SU-DHL-6 (cell line): Measurements from ENCODE around the gene PNPLA3.

ENCODE experiments used
- H2AFZ ChIP-seq: fragments of 200-600 bp; sonication (generic); 2 replicates; pipeline ENCODE4 v1.6.1; 2014; ENCODE audit warnings: low read depth, mild to moderate bottlenecking, moderate library complexity, mixed read lengths, antibody characterized with exemption, low read length; ENCODE audit not compliant: severe bottlenecking
- H3F3A ChIP-seq: fragments of 200-600 bp; shearing (Covaris generic); 2 replicates; pipeline ENCODE4 v1.6.0; 2016; ENCODE audit warnings: antibody characterized with exemption, mild to moderate bottlenecking; ENCODE audit not compliant: insufficient read depth
- H3K27ac ChIP-seq: fragments of 200-600 bp; sonication (generic); 2 replicates; pipeline ENCODE4 v1.5.1; 2016; ENCODE audit warnings: low read depth, mild to moderate bottlenecking, low read length, moderate library complexity, mixed read lengths
- H3K27me3 ChIP-seq: fragments of 200-600 bp; sonication (generic), shearing (Covaris generic); 2 replicates; pipeline ENCODE4 v1.6.0; 2014; ENCODE audit warnings: mild to moderate bottlenecking, low read length
- H3K36me3 ChIP-seq: fragments of 200-600 bp; sonication (generic); 2 replicates; pipeline ENCODE4 v1.6.1; 2014; ENCODE audit warnings: mild to moderate bottlenecking, low read length, mixed read lengths
- H3K4me2 ChIP-seq: fragments of 300-600, 200-600 bp; shearing (Covaris generic), sonication (generic); 2 replicates; pipeline ENCODE4 v1.6.0; 2014; ENCODE audit warnings: low read length, low read depth, mild to moderate bottlenecking; ENCODE audit not compliant: poor library complexity, severe bottlenecking
- H3K4me3 ChIP-seq: fragments of 200-600 bp; sonication (generic); 2 replicates; pipeline ENCODE4 v1.5.1; 2014; ENCODE audit warnings: antibody characterized with exemption, low read length, mild to moderate bottlenecking, mixed read lengths; ENCODE audit not compliant: insufficient read depth, poor library complexity, severe bottlenecking
- H3K79me2 ChIP-seq: fragments of 200-600 bp; sonication (generic); 2 replicates; pipeline ENCODE4 v1.6.1; 2014; ENCODE audit warnings: mild to moderate bottlenecking, low read length, moderate library complexity; ENCODE audit not compliant: insufficient read depth
- H3K9ac ChIP-seq: fragments of 200-600 bp; sonication (generic); 2 replicates; pipeline ENCODE4 v1.7.0; 2014; ENCODE audit warnings: mild to moderate bottlenecking, low read length
- H3K9me2 ChIP-seq: fragments of 200-600 bp; sonication (generic); replicated peaks from 2 replicates; pipeline ENCODE4 v1.6.1; 2014; ENCODE audit warnings: low read length; ENCODE audit not compliant: insufficient read depth
- H3K9me3 ChIP-seq: fragments of 200-600 bp; sonication (generic); 2 replicates; pipeline ENCODE4 v1.6.1; 2014; ENCODE audit warnings: low read length, mixed read lengths; ENCODE audit not compliant: insufficient read depth
- H4K20me1 ChIP-seq: fragments of 200-600 bp; sonication (generic); 2 replicates; pipeline ENCODE4 v1.6.1; 2014; ENCODE audit warnings: low read depth, mild to moderate bottlenecking, antibody characterized with exemption, low read length, moderate library complexity, mixed read lengths
- EZH2phosphoT487 ChIP-seq: fragments of 200-600 bp; sonication (generic), shearing (Covaris generic); conservative IDR thresholded peaks from 2 replicates; pipeline ENCODE4 v1.6.1; 2018; ENCODE audit warnings: mild to moderate bottlenecking, antibody characterized with exemption, low read length, moderate library complexity, mixed read lengths
- TF ChIP-seq, protein P1 (sequence below): fragments of 200-600 bp; sonication (generic); IDR thresholded peaks from one replicate; pipeline ENCODE4 v1.5.1; 2017; ENCODE audit warnings: antibody characterized with exemption, mild to moderate bottlenecking, low read length, moderate library complexity; ENCODE audit not compliant: insufficient read depth, poor library complexity, severe bottlenecking

Gene PNPLA3

DNA sequence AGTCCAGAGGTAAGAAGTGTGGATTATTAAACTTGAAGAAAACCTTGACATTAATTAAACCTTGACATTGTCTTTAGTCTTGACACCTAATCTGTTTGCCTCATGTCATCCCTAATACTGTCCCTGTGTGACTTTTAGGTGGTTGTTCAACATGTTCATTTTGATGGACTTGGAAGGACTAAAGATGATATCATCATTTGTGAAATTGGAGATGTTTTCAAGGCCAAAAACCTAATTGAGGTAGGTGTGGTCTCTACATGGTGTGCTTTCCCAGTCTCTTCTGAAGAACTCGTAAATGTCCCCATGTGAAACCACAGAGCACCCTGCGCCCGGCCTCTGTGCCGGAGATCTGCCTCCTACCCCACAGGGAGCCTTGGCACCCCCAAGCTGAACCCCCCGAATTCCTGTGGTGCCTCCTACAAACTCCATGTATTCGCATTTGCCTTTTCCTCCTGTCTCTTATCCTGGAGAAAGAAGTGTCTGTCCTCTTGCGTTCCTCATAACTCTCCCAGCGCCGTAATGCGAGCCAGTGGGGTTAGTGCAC is 40.8 kb downstream of the PNPLA3 start:
- Histone ChIP-seq H3F3A (no peaks in the 10 kb centered on the region), H3K9me3 (no peaks in the 10 kb centered on the region), H3K79me2 (peaks cover 31% of the 10 kb centered on the region), H3K27ac (no peak overlapping the region), H3K9me2 (no peaks in the 10 kb centered on the region), H4K20me1 (peaks cover 8% of the 10 kb centered on the region; the same call in 1 of the 2 replicates), H3K36me3 (peaks cover 14% of the 10 kb centered on the region; the same call in 1 of the 2 replicates), H3K27me3 (no peaks in the 10 kb centered on the region), H3K4me2 (no peak overlapping the region), H3K9ac (no peak overlapping the region), H2AFZ (no peak overlapping the region), H3K4me3 (no peak overlapping the region)
- TF ChIP-seq, protein P1, sequence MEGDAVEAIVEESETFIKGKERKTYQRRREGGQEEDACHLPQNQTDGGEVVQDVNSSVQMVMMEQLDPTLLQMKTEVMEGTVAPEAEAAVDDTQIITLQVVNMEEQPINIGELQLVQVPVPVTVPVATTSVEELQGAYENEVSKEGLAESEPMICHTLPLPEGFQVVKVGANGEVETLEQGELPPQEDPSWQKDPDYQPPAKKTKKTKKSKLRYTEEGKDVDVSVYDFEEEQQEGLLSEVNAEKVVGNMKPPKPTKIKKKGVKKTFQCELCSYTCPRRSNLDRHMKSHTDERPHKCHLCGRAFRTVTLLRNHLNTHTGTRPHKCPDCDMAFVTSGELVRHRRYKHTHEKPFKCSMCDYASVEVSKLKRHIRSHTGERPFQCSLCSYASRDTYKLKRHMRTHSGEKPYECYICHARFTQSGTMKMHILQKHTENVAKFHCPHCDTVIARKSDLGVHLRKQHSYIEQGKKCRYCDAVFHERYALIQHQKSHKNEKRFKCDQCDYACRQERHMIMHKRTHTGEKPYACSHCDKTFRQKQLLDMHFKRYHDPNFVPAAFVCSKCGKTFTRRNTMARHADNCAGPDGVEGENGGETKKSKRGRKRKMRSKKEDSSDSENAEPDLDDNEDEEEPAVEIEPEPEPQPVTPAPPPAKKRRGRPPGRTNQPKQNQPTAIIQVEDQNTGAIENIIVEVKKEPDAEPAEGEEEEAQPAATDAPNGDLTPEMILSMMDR, result no peak
- no peak for TF ChIP-seq EZH2phosphoT487

DNA sequence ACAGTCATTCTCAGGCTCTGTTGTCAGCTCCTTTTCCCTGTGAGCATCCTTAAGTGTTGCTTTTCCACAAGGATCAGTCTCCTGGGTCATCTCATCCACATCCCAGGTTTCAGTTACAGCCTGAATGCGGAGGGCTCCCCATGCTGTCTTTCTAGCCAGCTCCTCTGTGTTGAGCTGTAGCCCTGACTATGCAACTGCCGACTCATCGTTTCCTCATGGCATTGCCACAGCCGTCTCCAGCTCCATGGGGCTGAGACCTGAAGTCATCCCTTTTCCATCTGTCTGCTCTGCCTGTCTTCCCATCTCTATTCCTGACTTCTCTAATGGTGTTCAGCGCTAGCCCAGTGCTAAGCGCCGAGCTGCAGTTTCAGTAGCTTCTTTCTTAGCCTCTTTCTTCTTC is 43.5 kb downstream of the PNPLA3 start:
- no peaks in the 10 kb centered on the region for H3K27me3 ChIP-seq
- H3K27ac ChIP-seq, result no peak overlapping the region
- H3K36me3 ChIP-seq, result peaks cover 14% of the 10 kb centered on the region; the same call in 1 of the 2 replicates
- no peaks in the 10 kb centered on the region for H3K9me2 ChIP-seq
- no peaks in the 10 kb centered on the region for H3K9me3 ChIP-seq
- no peak overlapping the region for H3K4me3 ChIP-seq
- peaks cover 5% of the 10 kb centered on the region; the same call in 1 of the 2 replicates for H4K20me1 ChIP-seq
- H3K9ac ChIP-seq, result no peak overlapping the region
- H3F3A ChIP-seq, result no peaks in the 10 kb centered on the region
- no peak overlapping the region for H3K4me2 ChIP-seq
- H2AFZ ChIP-seq, result no peak overlapping the region
- TF ChIP-seq, protein P1, result no peak
- no peak for TF ChIP-seq EZH2phosphoT487
- 0 out of 2 replicates have a peak, but pooled peaks cover 5% of the 10 kb centered on the region for H3K79me2 ChIP-seq

DNA sequence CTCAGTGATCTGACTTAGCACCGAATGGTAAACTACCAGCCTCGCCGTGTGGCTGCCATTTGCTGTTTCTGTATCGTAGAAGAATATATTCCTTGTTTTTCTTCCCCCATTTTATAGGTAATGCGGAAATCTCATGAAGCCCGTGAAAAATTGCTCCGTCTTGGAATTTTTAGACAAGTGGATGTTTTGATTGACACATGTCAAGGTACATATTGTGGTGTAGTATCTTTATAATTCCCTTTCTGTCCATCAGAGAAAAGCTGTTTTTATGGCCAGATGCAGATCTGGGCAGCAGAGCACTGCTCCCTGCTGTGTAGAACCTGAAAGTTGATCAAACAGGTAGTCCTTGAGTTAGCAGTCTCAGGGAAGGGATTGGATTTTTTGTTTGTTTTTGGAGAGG is 45.0 kb downstream of the PNPLA3 start:
- Histone ChIP-seq H3K9ac (no peak overlapping the region), H2AFZ (no peak overlapping the region), H3K4me3 (no peak overlapping the region), H3K27me3 (no peaks in the 10 kb centered on the region), H3K9me2 (no peaks in the 10 kb centered on the region), H3K36me3 (peaks cover 8% of the 10 kb centered on the region; the same call in 1 of the 2 replicates), H4K20me1 (no peaks in the 10 kb centered on the region), H3K79me2 (no peaks in the 10 kb centered on the region), H3K27ac (no peak overlapping the region), H3K4me2 (no peak overlapping the region), H3K9me3 (no peaks in the 10 kb centered on the region), H3F3A (no peaks in the 10 kb centered on the region)
- TF ChIP-seq, protein P1, result no peak
- TF ChIP-seq EZH2phosphoT487, result no peak
